H9 (cell line): ENCODE measurements around the gene FBH1. TPM values are rescaled to one million over a fixed set of nuclear protein-coding genes. Genes with fewer than 3 reads are reported as not detected.

Experiments
- DNase-seq: peaks from one replicate; pipeline ENCODE4 v3.0.0-alpha.2; 2017
- H2AFZ ChIP-seq: one replicate; pipeline ENCODE4 v1.6.1; 2013; ENCODE audit warnings: mild to moderate bottlenecking, low read length, control low read depth, moderate library complexity
- H2AK5ac ChIP-seq: 2 replicates; pipeline ENCODE4 v1.6.1; 2013; ENCODE audit warnings: low read length, control low read depth, mixed read lengths; ENCODE audit not compliant: insufficient read length
- H2BK120ac ChIP-seq: one replicate; pipeline ENCODE4 v1.6.1; 2013; ENCODE audit warnings: low read depth, mild to moderate bottlenecking, low read length, control low read depth, inconsistent platforms; ENCODE audit not compliant: poor library complexity, severe bottlenecking
- H2BK12ac ChIP-seq: 2 replicates; pipeline ENCODE4 v1.6.1; 2013; ENCODE audit warnings: low read length, control low read depth, mixed read lengths, low read depth; ENCODE audit not compliant: insufficient read length
- H2BK15ac ChIP-seq: 2 replicates; pipeline ENCODE4 v1.6.1; 2013; ENCODE audit warnings: low read depth, low read length, control low read depth
- H2BK20ac ChIP-seq: one replicate; pipeline ENCODE4 v1.6.1; 2013; ENCODE audit warnings: low read depth, mild to moderate bottlenecking, low read length, control low read depth, inconsistent platforms; ENCODE audit not compliant: poor library complexity, severe bottlenecking
- H2BK5ac ChIP-seq: 2 replicates; pipeline ENCODE4 v1.6.1; 2013; ENCODE audit warnings: low read length, control low read depth, mixed read lengths; ENCODE audit not compliant: insufficient read length
- H3K14ac ChIP-seq: 2 replicates; pipeline ENCODE4 v1.6.1; 2013; ENCODE audit warnings: low read length, control low read depth; ENCODE audit not compliant: insufficient read depth
- H3K18ac ChIP-seq: 2 replicates; pipeline ENCODE4 v1.6.1; 2013; ENCODE audit warnings: low read depth, mild to moderate bottlenecking, mixed read lengths, low read length, control low read depth; ENCODE audit not compliant: insufficient read length
- H3K23ac ChIP-seq: 2 replicates; pipeline ENCODE4 v1.6.1; 2013; ENCODE audit warnings: low read length, control low read depth, mixed read lengths, low read depth; ENCODE audit not compliant: insufficient read length
- H3K23me2 ChIP-seq: 2 replicates; pipeline ENCODE4 v1.6.1; 2013; ENCODE audit warnings: low read depth, mild to moderate bottlenecking, mixed read lengths, low read length, control low read depth; ENCODE audit not compliant: insufficient read length, poor library complexity, severe bottlenecking
- H3K27ac ChIP-seq: 2 replicates; pipeline ENCODE4 v1.5.1; 2013; ENCODE audit warnings: low read length, control low read depth, mixed read lengths, low read depth; ENCODE audit not compliant: insufficient read length
- H3K27me3 ChIP-seq: 2 replicates; pipeline ENCODE4 v1.6.1; 2013; ENCODE audit warnings: low read length, control low read depth, inconsistent platforms; ENCODE audit not compliant: insufficient read depth
- H3K4ac ChIP-seq: 2 replicates; pipeline ENCODE4 v1.6.1; 2013; ENCODE audit warnings: low read depth, mild to moderate bottlenecking, control low read depth, inconsistent platforms, low read length, moderate library complexity
- H3K4me1 ChIP-seq: 2 replicates; pipeline ENCODE4 v1.6.1; 2013; ENCODE audit warnings: low read length, control low read depth, inconsistent platforms; ENCODE audit not compliant: insufficient read depth
- H3K4me2 ChIP-seq: 2 replicates; pipeline ENCODE4 v1.6.1; 2013; ENCODE audit warnings: low read length, control low read depth, mixed read lengths; ENCODE audit not compliant: insufficient read length, insufficient read depth
- H3K56ac ChIP-seq: 2 replicates; pipeline ENCODE4 v1.6.1; 2013; ENCODE audit warnings: low read depth, mild to moderate bottlenecking, mixed read lengths, low read length, control low read depth; ENCODE audit not compliant: insufficient read length
- H3K79me1 ChIP-seq: 2 replicates; pipeline ENCODE4 v1.6.1; 2013; ENCODE audit warnings: low read depth, mild to moderate bottlenecking, moderate library complexity, low read length, control low read depth, inconsistent platforms; ENCODE audit not compliant: insufficient read depth, poor library complexity, severe bottlenecking
- H3K79me2 ChIP-seq: 2 replicates; pipeline ENCODE4 v1.6.1; 2013; ENCODE audit warnings: low read length, control low read depth, inconsistent platforms; ENCODE audit not compliant: insufficient read depth
- H3K9ac ChIP-seq: 2 replicates; pipeline ENCODE4 v1.6.1; 2013; ENCODE audit warnings: low read length, control low read depth, mixed read lengths; ENCODE audit not compliant: insufficient read length; ENCODE audit errors: extremely low read depth
- H3K9me3 ChIP-seq: one replicate; pipeline ENCODE4 v1.6.1; 2013; ENCODE audit warnings: low read depth, low read length, inconsistent platforms; ENCODE audit not compliant: control insufficient read depth
- H3T11ph ChIP-seq: one replicate; pipeline ENCODE4 v1.6.1; 2013; ENCODE audit warnings: mild to moderate bottlenecking, low read length, control low read depth, inconsistent platforms
- H4K20me1 ChIP-seq: one replicate; pipeline ENCODE4 v1.6.1; 2013; ENCODE audit not compliant: control insufficient read depth, insufficient read length, insufficient read depth
- H4K5ac ChIP-seq: 2 replicates; pipeline ENCODE4 v1.6.1; 2013; ENCODE audit warnings: low read depth, mild to moderate bottlenecking, mixed read lengths, low read length, control low read depth; ENCODE audit not compliant: insufficient read length
- H4K8ac ChIP-seq: replicated peaks from 2 replicates; pipeline ENCODE4 v1.6.1; 2013; ENCODE audit warnings: low read length, control low read depth, mixed read lengths, low read depth; ENCODE audit not compliant: insufficient read length
- H4K91ac ChIP-seq: 2 replicates; pipeline ENCODE4 v1.6.1; 2013; ENCODE audit warnings: low read depth, mild to moderate bottlenecking, moderate library complexity, mixed read lengths, low read length, control low read depth; ENCODE audit not compliant: insufficient read length
- H3K27ac Mint-ChIP-seq, 3 experiments: 2 replicates in 2 of 3; 3 replicates in 1 of 3; pipeline ENCODE4 v1.8.0; 2020 to 2021; ENCODE audit warnings: mixed read lengths in 3 of 3, mild to moderate bottlenecking in 1 of 3, moderate library complexity in 1 of 3
- H3K27me3 Mint-ChIP-seq: 2 replicates; pipeline ENCODE4 v1.8.0; 2021; ENCODE audit warnings: low read depth, mild to moderate bottlenecking, moderate library complexity, mixed read lengths
- H3K36me3 Mint-ChIP-seq, 3 experiments: 2 replicates in 2 of 3; 3 replicates in 1 of 3; pipeline ENCODE4 v1.8.0; 2020 to 2021; ENCODE audit warnings: low read depth in 3 of 3, mixed read lengths in 3 of 3; ENCODE audit not compliant: insufficient read depth in 1 of 3
- H3K4me1 Mint-ChIP-seq, 2 experiments: 2 replicates each; pipeline ENCODE4 v1.8.0; 2020; ENCODE audit warnings: mixed read lengths in 2 of 2
- H3K4me3 Mint-ChIP-seq, 2 experiments: 2 replicates in 1 of 2; 3 replicates in 1 of 2; pipeline ENCODE4 v1.8.0; 2020 to 2021; ENCODE audit warnings: mild to moderate bottlenecking in 2 of 2, mixed read lengths in 2 of 2, moderate library complexity in 1 of 2
- H3K9me3 Mint-ChIP-seq, 2 experiments: 2 replicates in 1 of 2; 3 replicates in 1 of 2; pipeline ENCODE4 v1.8.0; 2020; ENCODE audit warnings: mild to moderate bottlenecking in 2 of 2, mixed read lengths in 2 of 2, moderate library complexity in 1 of 2
- WGBS: extraction: QIAGEN DNeasy Blood & Tissue Kit; methylation state at CpG from one replicate; pipeline ENCODE4 v1.1.7; 2013; ENCODE audit warnings: missing lambda C conversion rate, low lambda C conversion rate, mixed read lengths; ENCODE audit not compliant: insufficient read length; ENCODE audit errors: extremely low coverage; 5-methylcytosine and 5-hydroxymethylcytosine counted together
- total RNA-seq: library from RNA; stranded (reverse); gene quantifications from 2 replicates; pipeline ENCODE4 v1.2.1, GENCODE V29; 2021
- TF ChIP-seq, protein P1 (sequence below): fragments of 200-600 bp; sonication (generic); conservative IDR thresholded peaks from 3 replicates; pipeline ENCODE4 v1.8.0; 2021; ENCODE audit warnings: antibody characterized with exemption, mild to moderate bottlenecking

FBH1 gene
- total RNA-seq, 1 experiment from 2014 or later = 52.2 TPM

DNA sequence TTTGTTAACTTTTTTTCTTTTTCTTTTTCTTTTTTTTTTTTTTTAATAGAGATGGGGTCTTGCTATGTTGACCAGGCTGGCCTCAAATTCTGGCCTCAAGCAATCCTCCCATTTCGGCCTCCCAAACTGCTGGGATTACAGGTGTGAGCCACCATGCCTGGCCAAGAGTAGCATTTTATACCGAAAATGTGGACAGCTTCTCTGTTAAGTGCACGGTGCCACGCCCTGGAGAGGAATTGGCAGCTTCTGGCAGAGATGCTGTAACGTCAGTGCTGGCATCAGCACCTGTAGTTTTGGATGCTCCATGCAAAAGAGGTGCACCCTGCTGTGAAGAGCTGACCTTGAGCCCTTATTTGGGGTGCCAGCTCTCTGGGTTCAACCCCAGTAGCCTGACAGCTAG lies 69.1 kb downstream of the FBH1 start:
- Histone ChIP-seq H3K4ac (no peak overlapping the region), H3K27ac (no peak overlapping the region), H2AK5ac (no peak overlapping the region), H2BK5ac (no peak overlapping the region), H3K23me2 (no peaks in the 10 kb centered on the region), H4K91ac (no peak overlapping the region), H2BK15ac (no peak overlapping the region), H2BK20ac (no peak overlapping the region), H3K4me2 (no peak overlapping the region), H2BK120ac (no peak overlapping the region), H3K27me3 (no peaks in the 10 kb centered on the region), H3K9ac (no peak overlapping the region), H3K9me3 (no peaks in the 10 kb centered on the region), H4K5ac (no peak overlapping the region), H3K79me1 (no peaks in the 10 kb centered on the region), H4K8ac (no peak overlapping the region), H3K18ac (no peak overlapping the region), H3K79me2 (no peaks in the 10 kb centered on the region), H3K14ac (no peak overlapping the region), H2AFZ (no peak overlapping the region), H3K23ac (no peak overlapping the region), H3K4me1 (no peaks in the 10 kb centered on the region; the same call in 1 of the 2 replicates), H3K56ac (no peak overlapping the region), H2BK12ac (no peak overlapping the region), H3T11ph (no peak overlapping the region), H4K20me1 (no peaks in the 10 kb centered on the region)
- Mint-ChIP-seq H3K27me3 (no peaks in the 10 kb centered on the region), H3K36me3 (no peaks in the 10 kb centered on the region), H3K4me3 (no peak overlapping the region), H3K9me3 (no peaks in the 10 kb centered on the region), H3K27ac (no peak overlapping the region), H3K4me1 (peaks cover 3 to 5% of the 10 kb centered on the region in 2 experiments; a peak in 2 of 4 replicates)
- peak; percentile 20 for DNase-seq
- TF ChIP-seq, protein P1, sequence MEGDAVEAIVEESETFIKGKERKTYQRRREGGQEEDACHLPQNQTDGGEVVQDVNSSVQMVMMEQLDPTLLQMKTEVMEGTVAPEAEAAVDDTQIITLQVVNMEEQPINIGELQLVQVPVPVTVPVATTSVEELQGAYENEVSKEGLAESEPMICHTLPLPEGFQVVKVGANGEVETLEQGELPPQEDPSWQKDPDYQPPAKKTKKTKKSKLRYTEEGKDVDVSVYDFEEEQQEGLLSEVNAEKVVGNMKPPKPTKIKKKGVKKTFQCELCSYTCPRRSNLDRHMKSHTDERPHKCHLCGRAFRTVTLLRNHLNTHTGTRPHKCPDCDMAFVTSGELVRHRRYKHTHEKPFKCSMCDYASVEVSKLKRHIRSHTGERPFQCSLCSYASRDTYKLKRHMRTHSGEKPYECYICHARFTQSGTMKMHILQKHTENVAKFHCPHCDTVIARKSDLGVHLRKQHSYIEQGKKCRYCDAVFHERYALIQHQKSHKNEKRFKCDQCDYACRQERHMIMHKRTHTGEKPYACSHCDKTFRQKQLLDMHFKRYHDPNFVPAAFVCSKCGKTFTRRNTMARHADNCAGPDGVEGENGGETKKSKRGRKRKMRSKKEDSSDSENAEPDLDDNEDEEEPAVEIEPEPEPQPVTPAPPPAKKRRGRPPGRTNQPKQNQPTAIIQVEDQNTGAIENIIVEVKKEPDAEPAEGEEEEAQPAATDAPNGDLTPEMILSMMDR = no peak
- WGBS = no CpG with 5 or more reads among the region's 5 CpGs
